ENCODE measurements around the gene TRIM34.
A peak's percentile ranks its signal among the peaks of the same experiment; 100 is the strongest.
"Not testable (repeated sequence)": the region's sequence is repeated elsewhere in the genome, so short reads cannot be mapped to it uniquely, and the experiment has no call there.

The TRIM34 gene, protein sequence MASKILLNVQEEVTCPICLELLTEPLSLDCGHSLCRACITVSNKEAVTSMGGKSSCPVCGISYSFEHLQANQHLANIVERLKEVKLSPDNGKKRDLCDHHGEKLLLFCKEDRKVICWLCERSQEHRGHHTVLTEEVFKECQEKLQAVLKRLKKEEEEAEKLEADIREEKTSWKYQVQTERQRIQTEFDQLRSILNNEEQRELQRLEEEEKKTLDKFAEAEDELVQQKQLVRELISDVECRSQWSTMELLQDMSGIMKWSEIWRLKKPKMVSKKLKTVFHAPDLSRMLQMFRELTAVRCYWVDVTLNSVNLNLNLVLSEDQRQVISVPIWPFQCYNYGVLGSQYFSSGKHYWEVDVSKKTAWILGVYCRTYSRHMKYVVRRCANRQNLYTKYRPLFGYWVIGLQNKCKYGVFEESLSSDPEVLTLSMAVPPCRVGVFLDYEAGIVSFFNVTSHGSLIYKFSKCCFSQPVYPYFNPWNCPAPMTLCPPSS

DNA sequence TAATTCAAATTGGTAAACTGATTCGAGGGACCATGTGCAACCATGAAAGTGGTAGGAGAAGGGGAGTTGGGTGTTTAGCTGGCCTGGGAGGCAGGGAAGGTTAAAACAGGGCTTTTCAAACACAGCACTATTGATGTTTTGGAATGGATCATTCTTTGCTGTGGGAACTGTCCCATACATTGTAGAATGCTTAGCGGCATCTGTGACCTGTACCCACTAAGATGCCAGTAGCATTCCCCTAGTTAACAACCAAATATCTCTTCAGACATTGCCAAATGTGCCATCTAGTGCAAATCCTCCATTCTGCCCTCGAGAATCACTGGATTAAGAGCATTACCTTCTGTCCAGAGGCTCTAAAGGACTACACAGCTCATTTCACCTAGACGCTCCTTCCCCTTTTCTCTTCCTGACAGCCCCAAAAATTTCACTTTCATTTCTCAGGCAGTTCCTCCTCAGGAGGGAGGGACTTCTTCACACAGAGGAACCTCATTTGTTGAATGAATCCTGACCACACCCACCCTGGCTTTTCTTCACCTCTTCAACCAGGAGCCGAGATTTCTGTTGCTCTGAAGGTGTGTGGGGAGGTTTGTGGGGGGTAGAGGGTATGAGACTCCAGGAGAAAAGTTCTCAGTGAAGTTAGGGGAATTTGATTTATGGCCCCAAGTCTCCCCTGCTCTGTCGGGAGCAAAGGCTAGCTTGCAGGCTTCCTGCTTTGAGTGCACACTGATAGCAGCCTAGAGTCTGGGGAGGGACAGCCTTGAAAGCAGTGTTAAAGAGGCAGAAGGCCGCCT is at the start of gene TRIM34:
TRIM34 (plus strand) TSS at position 513 of the 791 bp plus-strand sequence. CDS start 7,331 bp downstream, outside the sequence.
- DNase-seq: peak; percentile 55

DNA sequence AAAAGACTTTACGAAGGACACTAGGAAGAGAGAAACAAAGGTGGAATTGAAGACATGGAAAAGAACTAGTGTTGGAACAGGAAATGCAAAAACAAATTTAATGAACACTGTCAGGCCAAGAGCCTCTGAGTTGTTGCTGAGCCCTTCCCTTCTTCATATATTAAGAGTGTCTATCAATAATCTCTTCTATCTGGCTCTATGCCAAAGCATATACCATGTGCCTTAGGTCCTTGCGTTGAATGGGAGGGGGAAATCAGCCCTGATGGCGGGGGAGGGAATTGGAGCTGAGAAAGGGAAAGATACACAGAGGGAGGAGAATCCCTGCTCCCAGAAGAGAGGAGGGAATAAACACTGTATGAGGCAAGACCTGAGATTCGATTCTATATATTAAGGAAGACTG is 49.6 kb upstream of the TRIM34 start:
- DNase-seq: no peak

DNA sequence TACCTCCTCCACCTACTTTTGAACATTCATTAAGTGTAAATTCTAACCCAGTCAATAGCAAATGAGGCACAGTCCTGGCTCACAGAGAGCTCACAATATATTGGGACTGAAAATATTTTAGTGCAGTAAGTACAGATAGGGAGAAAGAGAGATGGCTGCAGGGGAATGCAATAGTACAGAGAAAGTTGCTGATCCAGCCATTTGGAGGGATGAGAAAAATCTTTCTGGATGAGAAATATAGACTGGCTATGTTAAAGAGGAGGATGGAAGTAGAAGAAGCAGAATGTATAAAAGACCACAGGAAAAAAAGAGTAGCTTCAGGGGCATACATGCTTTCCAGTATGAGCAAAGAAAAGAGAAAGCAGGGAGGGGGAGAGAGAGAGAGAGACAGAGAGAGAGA is 47.7 kb upstream of the TRIM34 start:
- no peak for DNase-seq

DNA sequence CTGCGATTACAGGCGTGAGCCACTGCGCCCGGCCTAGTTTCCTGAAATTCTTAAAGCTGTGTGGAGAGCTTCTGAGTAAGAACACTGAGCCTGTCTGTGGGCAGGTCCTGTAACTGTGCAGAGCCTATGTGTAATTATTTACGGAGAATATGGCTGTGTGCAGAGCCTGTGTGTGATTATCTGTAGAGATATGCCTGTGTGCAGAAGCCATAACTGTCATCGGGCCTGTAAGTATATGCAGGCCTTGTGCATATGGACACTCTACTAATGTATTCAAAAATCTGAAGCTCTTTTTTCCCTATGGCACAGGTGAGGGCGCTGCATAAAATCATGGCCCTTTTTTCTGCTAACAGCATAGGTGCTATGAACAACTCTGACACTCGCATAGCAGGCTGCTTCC is 44.2 kb upstream of the TRIM34 start, which contains the start of gene OR52B6:
OR52B6 (plus strand) TSS at position 301 of the 400 bp plus-strand sequence; CDS start at position 301, 0 bp downstream.
- no peak for DNase-seq

DNA sequence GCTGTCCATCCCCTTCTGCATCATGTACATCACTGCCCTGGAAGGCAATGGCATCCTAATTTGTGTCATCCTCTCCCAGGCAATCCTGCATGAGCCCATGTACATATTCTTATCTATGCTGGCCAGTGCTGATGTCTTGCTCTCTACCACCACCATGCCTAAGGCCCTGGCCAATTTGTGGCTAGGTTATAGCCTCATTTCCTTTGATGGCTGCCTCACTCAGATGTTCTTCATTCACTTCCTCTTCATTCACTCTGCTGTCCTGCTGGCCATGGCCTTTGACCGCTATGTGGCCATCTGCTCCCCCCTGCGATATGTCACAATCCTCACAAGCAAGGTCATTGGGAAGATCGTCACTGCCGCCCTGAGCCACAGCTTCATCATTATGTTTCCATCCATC is 43.8 kb upstream of the TRIM34 start:
- DNase-seq: no peak

DNA sequence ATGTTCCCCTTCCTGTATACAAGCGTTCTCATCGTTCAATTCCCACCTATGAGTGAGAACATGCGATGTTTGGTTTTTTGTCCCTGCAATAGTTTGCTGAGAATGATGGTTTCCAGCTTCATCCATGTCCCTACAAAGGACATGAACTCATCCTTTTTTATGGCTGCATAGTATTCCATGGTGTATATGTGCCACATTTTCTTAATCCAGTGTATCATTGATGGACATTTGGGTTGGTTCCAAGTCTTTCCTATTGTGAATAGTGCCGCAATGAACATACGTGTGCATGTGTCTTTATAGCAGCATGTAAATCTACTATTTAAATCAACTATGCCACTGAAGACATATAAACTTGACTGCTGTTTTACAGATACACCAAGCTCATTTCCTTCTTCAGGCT is 40.3 kb upstream of the TRIM34 start:
- DNase-seq: not testable (repeated sequence)

DNA sequence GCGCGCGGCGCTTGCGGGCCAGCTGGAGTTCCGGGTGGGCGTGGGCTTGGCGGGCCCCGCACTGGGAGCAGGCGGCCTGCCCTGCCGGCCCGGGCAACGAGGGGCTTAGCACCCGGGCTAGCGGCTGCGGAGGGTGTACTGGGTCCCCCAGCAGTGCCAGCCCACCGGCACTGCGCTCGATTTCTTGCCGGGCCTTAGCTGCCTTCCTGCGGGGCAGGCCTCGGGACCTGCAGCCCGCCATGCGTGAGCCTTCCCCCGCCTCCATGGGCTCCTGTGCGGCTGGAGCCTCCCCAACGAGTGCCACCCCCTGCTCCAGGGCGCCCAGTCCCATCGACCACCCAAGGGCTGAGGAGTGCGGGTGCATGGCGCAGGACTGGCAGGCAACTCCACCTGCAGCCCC is 34.9 kb upstream of the TRIM34 start:
- not testable (repeated sequence) for DNase-seq

DNA sequence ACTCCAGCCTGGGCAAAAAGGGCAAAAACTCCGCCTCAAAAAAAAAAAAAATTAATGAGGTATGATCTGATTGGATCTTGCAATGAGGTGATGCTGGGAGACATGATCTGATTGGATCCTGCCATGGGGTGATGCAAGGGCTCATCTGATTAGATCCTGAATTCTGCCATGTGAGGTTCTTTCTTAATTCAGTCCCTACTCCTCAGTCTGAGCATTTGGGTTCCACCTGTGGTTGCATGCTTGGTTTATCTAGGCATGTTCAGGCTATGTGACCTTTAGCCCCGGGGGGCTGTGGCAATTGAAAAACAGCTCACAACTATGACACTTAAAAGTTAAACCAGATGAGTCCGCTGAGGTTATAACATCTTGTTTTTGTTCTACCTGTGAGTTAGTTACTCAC is 33.2 kb upstream of the TRIM34 start:
- DNase-seq: no peak

DNA sequence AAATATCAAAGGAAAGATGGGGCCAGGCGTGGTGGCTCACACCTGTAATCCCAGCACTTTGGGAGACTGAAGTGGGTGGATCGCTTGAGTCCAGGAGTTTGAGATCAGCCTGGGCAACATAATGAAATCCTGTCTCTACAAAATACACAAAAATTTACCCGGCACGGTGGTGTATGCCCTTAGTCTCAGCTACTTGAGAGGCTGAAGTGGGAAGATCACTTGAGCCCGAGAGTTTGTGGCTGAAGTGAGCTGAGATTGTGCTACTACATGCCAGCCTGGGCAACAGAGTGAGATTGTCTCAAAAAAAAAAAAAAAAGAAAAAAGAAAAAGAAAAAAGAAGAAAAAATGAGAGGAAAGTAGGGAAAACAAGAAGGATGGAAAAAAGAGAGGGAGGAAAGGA is 32.2 kb upstream of the TRIM34 start:
- no peak for DNase-seq

DNA sequence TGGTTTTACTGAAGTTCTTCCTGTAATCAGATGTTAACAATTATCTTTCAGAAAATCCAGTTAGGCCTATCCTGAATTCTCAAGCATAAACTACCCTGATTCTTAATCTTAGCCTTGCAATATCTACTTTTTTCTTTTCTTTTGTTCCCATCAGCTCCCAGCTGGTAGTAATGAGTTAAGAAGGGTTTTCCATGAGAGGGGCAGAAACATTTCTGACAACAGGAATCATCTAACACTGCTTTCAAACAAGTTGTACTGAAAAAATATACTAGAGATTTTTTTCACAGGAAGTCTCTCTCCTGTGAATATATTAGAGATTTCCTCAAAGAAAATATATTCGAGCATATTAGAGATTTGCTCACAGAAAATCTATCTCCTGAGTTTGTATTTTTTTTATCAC is 31.7 kb upstream of the TRIM34 start:
- DNase-seq: no peak

DNA sequence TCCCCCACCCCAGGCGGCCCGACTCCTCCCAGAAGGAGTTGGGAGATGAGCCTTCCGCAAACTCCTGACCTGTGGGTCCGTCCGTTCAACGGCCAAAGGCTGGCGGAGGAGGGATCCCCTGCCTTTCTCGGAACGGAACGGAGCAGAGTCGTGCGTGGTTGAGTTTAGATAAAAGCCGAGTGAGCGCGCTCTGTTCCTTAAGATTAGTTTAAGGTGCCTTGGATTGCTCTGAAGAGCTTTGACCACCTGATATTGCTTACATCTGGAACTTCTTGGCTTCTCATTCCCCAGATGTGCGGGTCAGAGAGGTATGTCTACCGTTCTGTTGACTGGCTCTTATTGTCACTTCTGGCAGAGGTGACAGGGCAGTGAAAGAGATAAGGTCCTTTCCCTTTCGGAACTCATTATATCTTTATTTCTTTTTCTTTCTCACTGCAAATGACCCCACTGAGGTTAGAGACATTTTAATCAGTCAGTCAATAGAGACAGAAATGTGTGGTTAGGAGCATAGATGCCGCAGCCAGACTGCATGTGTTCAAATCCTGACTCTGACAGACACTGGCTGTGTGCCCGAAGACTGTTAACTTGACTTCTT is 28.1 kb upstream of the TRIM34 start, which contains the start of gene TRIM6:
TRIM6 (plus strand) TSS at position 31 of the 595 bp plus-strand sequence; CDS start at position 292, 261 bp downstream.
- DNase-seq: no peak

DNA sequence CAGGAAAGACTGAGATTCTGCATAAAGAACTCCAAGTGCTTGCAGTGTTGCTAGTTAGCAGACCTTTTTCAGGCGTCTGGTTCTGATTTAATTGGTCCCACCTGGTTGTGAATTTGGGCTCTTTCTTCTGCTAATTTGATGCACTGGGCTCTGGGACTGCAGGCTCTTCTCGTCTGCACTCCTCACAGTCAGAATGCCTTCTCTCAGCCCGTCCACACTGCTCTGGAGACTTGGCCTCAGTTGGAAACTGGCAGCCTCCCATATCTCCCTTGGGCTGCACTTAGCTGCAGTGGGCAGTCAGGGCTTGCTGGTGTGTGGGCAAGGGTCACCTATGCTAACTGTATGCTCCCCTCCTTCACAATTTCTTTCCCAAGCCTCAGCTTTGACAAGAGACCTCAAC is 26.8 kb upstream of the TRIM34 start:
- DNase-seq: no peak

DNA sequence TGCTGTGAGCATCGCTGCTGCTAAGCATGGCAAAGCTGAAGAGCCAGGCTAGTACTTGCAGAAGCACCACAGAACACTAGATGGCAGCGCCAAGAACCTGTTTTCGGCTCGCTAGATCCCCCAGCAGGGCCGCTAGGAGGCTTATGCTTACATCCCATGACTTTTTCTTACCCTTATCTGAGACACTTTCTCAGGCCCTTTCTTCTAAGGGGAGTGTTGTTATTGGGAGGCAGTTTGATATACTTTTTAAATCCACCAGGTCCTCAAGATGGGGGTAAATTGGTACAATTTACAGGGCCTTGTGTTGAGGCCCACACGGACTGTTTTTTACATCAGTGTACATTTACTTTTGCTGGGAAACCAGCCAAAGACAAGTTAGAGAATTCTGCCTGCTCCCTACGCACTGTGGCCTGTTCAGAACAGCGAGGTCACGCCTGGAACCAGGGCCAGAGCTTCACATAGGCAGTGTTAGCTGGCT is 24.4 kb upstream of the TRIM34 start:
- peak; percentile 66 for DNase-seq

DNA sequence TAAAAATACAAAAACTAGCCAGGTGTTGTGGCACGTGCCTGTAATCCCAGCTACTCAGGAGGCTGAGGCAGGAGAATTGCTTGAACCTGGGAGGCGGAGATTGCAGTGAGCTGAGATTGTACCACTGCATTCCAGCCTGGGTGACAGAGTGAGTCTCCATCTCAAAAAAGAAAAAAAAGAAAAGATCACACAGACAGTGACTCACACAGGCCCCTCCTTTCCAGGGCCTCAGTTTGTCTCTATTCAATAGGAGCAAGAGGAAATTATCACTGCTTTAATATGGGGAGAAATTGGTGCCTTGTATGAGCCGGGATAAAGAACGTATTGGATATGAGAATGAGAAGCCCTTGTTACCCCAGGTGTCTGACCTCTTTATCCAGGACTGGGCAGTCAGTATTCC is 22.0 kb upstream of the TRIM34 start:
- not testable (repeated sequence) for DNase-seq

DNA sequence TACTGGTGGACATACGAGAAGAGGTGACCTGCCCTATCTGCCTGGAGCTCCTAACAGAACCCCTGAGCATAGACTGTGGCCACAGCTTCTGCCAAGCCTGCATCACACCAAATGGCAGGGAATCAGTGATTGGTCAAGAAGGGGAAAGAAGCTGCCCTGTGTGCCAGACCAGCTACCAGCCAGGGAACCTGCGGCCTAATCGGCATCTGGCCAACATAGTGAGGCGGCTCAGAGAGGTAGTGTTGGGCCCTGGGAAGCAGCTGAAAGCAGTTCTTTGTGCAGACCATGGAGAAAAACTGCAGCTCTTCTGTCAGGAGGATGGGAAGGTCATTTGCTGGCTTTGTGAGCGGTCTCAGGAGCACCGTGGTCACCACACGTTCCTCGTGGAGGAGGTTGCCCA is 21.5 kb upstream of the TRIM34 start:
- DNase-seq: no peak

DNA sequence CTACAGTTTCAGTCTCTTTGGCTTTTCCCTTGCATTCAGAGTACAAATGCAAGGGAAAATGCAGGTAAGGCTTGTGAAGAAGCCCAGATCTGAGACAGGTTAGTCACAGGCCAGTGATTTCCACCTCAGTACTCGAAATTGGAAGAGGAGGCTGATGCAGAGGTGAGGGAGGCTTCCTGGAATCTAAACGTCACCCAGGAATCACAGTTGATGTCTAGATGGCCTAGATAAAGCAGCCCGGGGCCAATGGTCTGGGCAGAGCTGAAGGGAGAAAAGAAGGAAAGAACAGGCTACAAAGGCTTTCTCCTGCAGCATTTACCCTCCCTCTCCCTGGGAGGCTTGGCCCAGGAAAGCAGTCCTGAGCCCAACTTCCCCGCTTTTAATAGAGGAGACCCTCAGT is 19.9 kb upstream of the TRIM34 start:
- no peak for DNase-seq

DNA sequence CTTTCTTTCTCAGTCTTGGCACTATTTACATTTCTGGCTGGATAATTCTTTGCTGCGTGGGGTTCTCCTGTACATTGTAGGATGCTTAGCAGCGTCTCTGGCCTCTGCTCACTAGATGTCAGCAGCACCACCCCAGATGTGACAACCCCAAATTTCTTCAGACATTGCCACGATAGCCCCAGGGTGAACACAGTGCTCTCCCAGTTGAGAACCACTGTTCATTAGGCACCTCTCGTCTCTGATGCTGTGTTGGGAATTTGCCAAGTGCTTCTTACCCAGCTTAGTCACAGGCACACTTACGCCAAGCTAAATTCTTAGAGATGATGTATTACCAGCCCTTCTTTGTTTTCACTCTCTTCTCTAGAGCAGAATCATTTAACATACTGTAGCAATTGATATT is 19.0 kb upstream of the TRIM34 start:
- no peak for DNase-seq

DNA sequence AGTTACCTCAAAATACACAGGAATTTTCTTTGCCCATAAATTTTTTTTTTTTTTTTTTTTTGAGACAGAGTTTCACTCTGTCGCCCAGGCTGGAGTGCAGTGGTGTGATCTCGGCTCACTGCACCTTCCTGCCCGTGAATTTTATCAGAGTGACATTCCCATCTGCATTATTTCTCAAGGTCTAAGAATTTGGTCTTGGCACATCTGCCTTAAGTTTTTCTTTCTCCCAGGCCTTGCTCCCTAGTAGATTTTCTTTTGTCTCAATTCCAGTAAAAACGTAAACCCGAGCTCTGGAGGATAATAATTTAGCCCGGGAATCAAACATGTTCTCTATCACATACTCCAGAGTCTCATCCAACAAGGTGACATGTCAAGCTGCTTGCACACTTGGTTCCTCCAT is 16.0 kb upstream of the TRIM34 start:
- DNase-seq: no peak

DNA sequence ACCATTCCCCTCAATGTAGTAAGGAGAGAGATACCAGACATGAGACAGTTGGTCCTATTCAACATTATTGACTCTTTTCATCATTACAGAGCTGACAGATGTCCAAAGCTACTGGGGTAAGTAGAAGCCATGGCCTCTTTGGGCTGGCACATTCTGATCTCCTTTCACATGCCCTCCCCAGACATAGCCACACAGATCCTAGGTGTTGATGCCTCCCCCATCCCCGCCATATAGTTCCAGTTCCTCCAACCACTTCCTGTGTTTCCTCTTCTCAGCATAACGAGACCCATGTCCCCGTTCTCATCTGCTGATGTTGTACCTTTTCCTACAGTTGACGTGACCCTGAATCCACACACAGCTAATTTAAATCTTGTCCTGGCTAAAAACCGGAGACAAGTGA is 14.4 kb upstream of the TRIM34 start:
- no peak for DNase-seq

DNA sequence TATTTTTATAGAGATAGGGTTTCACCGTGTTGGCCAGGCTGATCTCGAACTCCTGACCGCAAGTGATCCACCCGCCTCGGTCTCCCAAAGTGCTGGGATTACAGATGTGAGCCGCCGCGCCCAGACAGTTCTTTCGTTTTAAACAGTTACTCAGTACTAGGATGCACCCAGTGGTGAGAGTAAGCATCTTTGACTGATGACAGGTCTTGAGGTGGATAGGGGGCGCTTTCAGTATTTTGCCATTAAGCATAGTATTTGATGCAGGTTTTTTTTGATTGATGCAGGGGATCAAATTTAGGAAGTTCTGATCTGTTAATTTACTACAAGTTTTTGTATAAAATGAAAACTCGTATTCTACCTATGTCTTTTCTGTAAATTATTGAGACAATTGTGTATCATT is 13.2 kb upstream of the TRIM34 start:
- DNase-seq: no peak

DNA sequence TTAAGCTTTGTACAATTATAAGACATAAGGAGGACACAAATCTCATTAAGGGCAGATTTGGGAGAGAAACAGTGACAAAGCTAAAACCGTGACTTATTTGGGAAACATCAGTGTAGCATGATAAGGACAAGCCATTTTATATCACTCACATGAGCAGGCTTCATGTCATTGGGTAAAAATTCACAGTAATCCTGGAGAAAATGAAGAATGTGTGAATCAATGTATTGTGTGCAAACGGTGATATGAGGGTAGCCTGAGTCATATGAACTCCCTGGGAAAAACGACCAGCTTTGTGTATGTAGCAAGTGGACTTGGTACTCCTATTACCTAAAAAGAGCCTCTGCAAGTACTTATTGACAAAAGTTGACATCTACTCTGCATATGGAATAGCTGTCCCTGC is 6.0 kb upstream of the TRIM34 start:
- no peak for DNase-seq

DNA sequence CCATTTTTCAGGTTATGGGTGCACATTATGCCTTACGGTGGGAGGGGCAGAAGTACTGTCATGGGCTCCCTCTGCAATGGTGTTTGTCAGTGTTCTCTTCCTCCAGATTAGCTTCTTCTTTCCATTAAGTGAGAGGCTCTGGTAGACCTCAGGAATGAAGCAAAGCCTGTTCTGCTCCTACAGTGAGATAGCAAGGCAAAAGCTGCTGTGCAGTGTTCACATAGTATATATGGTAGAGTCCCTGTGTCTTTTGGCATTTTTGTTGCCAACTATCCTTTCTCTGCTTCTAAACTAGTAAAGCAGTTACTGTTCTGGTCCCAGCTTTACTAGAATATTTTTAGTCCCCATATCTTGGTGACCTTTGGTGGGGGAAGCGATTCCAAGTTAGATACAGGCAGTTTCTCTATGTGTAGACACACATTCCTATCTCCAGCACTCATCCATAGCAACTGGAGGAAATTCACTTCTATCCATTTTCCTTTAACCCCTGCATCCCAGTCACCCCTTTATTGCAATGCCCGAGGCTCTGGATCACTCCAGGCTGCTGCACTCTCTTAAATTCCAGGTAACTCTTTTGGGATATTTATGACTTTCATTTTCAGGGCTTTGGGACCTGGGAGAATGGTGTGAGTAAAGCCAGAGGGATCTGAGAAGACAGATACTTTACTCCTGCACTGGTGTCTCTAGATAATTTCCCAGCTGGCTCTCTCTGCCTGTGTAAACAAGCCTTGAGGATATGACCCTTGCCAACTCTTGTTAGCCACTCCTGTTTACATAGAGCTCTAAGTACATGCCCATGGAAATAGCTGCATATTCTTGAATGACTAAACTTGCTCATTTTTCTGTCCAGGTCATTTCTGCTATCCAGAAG is 3.9 kb upstream of the TRIM34 start:
- no peak for DNase-seq

Measured in activated CD8-positive, alpha-beta memory T cell treated with anti-CD3 and anti-CD28 coated beads, Interleukin-2, amount 50 U/mL, for 48 hours (primary cell).